Ishikawa (cell line): ENCODE results near the gene TUBA3C.

ENCODE experiments used
- CEBPB ChIP-seq: IDR thresholded peaks from 2 replicates; pipeline ENCODE4 v1.6.1; 2012
- NFIC ChIP-seq: IDR thresholded peaks from 2 replicates; pipeline ENCODE4 v1.6.1; 2012

- TF ChIP-seq CEBPB (no peak), NFIC (no peak)
Observed at GRCh38 chr13:19178901-19179593, 2.6 kb downstream of the TUBA3C start.
